ENCODE measurements around the gene ZFP1. TPM values are rescaled to one million over a fixed set of nuclear protein-coding genes. Genes with fewer than 3 reads are reported as not detected.

Gene ZFP1
- total RNA-seq, 6 experiments from 2014 or later = 10.1 to 13.0 (median 11.8) TPM

DNA sequence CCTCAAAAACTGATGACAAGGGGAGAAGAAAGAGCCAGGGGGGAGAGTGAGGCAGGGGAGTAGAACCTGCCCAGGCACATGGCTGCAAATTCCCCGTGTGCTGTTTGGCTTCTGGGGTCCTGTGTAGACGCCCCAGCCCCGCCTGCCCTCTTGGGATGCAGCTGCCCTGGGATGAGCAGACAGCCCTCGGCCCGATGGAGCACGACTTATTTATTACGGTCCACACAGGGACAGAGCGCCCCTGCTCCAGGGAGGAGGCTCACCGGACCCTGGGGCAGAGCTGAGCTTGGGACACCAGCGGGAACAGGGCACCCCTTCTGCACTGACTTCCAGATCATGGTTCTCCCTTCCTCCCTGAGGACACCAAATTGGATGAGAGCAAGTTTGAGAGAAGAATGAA is 40.8 kb upstream of the ZFP1 start:
- Mint-ChIP-seq H3K4me3 (no peak overlapping the region), H3K36me3 (ENCODE audit: low read depth) (peaks cover 7% of the 10 kb centered on the region; the same call in 1 of the 2 replicates), H3K9me3 (no peaks in the 10 kb centered on the region), H3K27ac (no peak overlapping the region), H3K27me3 (ENCODE audit: insufficient read depth) (peaks cover 3% of the 10 kb centered on the region), H3K4me1 (ENCODE audit: low read depth) (peaks cover 50% of the 10 kb centered on the region)
- DNase-seq = no peak
- TF ChIP-seq, protein P1, sequence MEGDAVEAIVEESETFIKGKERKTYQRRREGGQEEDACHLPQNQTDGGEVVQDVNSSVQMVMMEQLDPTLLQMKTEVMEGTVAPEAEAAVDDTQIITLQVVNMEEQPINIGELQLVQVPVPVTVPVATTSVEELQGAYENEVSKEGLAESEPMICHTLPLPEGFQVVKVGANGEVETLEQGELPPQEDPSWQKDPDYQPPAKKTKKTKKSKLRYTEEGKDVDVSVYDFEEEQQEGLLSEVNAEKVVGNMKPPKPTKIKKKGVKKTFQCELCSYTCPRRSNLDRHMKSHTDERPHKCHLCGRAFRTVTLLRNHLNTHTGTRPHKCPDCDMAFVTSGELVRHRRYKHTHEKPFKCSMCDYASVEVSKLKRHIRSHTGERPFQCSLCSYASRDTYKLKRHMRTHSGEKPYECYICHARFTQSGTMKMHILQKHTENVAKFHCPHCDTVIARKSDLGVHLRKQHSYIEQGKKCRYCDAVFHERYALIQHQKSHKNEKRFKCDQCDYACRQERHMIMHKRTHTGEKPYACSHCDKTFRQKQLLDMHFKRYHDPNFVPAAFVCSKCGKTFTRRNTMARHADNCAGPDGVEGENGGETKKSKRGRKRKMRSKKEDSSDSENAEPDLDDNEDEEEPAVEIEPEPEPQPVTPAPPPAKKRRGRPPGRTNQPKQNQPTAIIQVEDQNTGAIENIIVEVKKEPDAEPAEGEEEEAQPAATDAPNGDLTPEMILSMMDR (IDR thresholded peaks at IDR 0.05) = no peak

GRCh38 chr16:75108792-75109731 is 39.3 kb upstream of the ZFP1 start:
- TF ChIP-seq, protein P1 (IDR thresholded peaks at IDR 0.05) = no peak
- peak; percentile 87 for DNase-seq
- Mint-ChIP-seq H3K27me3 (ENCODE audit: insufficient read depth) (peaks cover 3% of the 10 kb centered on the region), H3K4me1 (ENCODE audit: low read depth) (peaks cover 50% of the 10 kb centered on the region), H3K4me3 (peak overlapping the region; percentile 65), H3K36me3 (ENCODE audit: low read depth) (peaks cover 5% of the 10 kb centered on the region; the same call in 1 of the 2 replicates), H3K27ac (peak overlapping the region; percentile 93), H3K9me3 (no peaks in the 10 kb centered on the region)

GRCh38 chr16:75109732-75110243 is 38.5 kb upstream of the ZFP1 start:
- Mint-ChIP-seq H3K4me1 (ENCODE audit: low read depth) (peaks cover 50% of the 10 kb centered on the region), H3K27me3 (ENCODE audit: insufficient read depth) (peaks cover 3% of the 10 kb centered on the region), H3K4me3 (peak overlapping the region; percentile 65; the same call in 1 of the 2 replicates), H3K36me3 (ENCODE audit: low read depth) (no peaks in the 10 kb centered on the region), H3K27ac (peak overlapping the region; percentile 93), H3K9me3 (no peaks in the 10 kb centered on the region)
- TF ChIP-seq, protein P1 (IDR thresholded peaks at IDR 0.05) = no peak
- DNase-seq = no peak

GRCh38 chr16:75110637-75111513 is 37.4 kb upstream of the ZFP1 start:
- Mint-ChIP-seq H3K27me3 (ENCODE audit: insufficient read depth) (peaks cover 3% of the 10 kb centered on the region), H3K9me3 (no peaks in the 10 kb centered on the region), H3K27ac (peak overlapping the region; percentile 83), H3K36me3 (ENCODE audit: low read depth) (no peaks in the 10 kb centered on the region), H3K4me3 (peak overlapping the region; percentile 79), H3K4me1 (ENCODE audit: low read depth) (peaks cover 50% of the 10 kb centered on the region)
- peak; percentile 78 for DNase-seq
- TF ChIP-seq, protein P1 (IDR thresholded peaks at IDR 0.05) = peak; percentile 91

DNA sequence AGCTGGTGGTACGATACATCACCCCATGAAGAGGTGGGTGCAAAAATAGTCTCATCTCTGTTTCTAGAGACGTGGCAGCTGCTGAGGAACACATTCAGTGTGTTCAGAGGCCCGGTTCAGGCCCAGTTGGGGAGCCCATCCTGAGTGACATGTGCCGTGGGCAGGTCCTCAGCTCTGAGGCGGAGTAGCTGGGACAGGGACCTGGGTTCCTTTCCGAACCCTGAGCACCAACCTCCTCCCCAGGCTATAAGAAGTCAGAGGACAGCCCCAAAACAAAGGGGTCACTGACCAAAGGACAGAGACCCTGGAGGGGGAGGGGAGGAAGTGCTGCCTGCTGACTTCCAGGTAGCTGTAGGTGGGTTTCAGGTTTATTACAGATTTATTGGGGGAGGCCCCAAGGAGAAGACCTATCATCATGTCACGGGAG is 36.8 kb upstream of the ZFP1 start:
- no peak for DNase-seq
- H3K9me3 Mint-ChIP-seq = no peaks in the 10 kb centered on the region
- TF ChIP-seq, protein P1 (IDR thresholded peaks at IDR 0.05) = peak; percentile 33; the same call in 1 of the 2 replicates
- peaks cover 3% of the 10 kb centered on the region for H3K27me3 Mint-ChIP-seq (ENCODE audit: insufficient read depth)
- no peak overlapping the region for H3K4me3 Mint-ChIP-seq
- no peaks in the 10 kb centered on the region for H3K36me3 Mint-ChIP-seq (ENCODE audit: low read depth)
- peak overlapping the region; percentile 83; the same call in 1 of the 2 replicates for H3K27ac Mint-ChIP-seq
- H3K4me1 Mint-ChIP-seq (ENCODE audit: low read depth) = peaks cover 50% of the 10 kb centered on the region

Measured in HFFc6 (cell line).